ENCODE results near the gene CNIH3.
"Not testable (repeated sequence)": the region's sequence is repeated elsewhere in the genome, so short reads cannot be mapped to it uniquely, and the experiment has no call there.

DNA sequence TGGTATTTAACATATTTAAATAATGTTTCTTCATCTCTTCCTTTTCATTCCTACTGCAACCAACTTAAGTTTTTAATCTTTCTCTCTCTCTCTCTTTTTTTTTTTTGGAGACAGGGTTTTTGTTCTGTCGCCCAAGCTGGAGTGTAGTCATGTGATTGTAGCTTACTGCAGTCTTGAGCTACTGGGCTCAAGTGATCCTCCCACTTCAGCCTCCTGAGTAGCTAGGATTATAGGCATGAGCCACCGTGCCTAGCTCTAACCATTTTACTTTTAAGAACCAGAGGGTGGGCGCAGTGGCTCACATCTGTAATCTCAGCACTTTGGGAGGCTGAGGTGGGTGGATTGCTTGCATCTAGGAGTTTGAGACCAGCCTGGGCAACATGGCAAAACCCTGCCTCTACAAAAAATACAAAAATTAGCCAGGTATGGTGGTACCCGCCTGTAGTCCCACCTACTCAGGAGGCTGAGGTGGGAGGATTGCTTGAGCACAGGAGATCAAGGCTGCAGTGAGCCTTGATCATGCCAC, 95.2 kb downstream of the CNIH3 start:
- TF ChIP-seq CTCF (IDR thresholded peaks at IDR 0.05); EZH2 (IDR thresholded peaks at IDR 0.05; ENCODE audit: borderline replicate concordance, insufficient read depth, low read depth, low read length, poor library complexity, severe bottlenecking): not testable (repeated sequence)

All from B cell (primary cell).